MG63 (cell line): ENCODE measurements around the gene CEP192. TPM values are rescaled to one million over a fixed set of nuclear protein-coding genes. Genes with fewer than 3 reads are reported as not detected.

Source experiments
- total RNA-seq: library from RNA; depleted of rRNA; stranded (reverse); fragments of >200 nt; shearing (Covaris generic); gene quantifications from 2 replicates; pipeline ENCODE4 v1.2.3, GENCODE V29; 2014; ENCODE audit warnings: low replicate concordance; rRNA removed

Gene CEP192
- total RNA-seq, 1 experiment from 2014 or later = 11.7 TPM

Other genes starting within 250 kb of the CEP192 start
- 23.3 and 25.1 TPM in 2 replicates for gene PTPN2, start 107.1 kb upstream of the CEP192 start, total RNA-seq
- 64.2 and 72.9 TPM in 2 replicates for gene SEH1L, start 43.4 kb upstream of the CEP192 start, total RNA-seq
- gene LDLRAD4, start 227.4 kb downstream of the CEP192 start, total RNA-seq = 0.02 and 0.36 TPM in 2 replicates